Trophoblast cell (in vitro differentiated cells and primary cell): Measurements from ENCODE around the gene FBXO5.

Experiments used
- DNase-seq, 2 donors: peaks; one replicate each; pipeline ENCODE4 v3.0.0-alpha.2; 2016
- H2AFZ ChIP-seq: 2 replicates; pipeline ENCODE4 v1.6.1; 2013; ENCODE audit warnings: low read length, moderate library complexity, mild to moderate bottlenecking; ENCODE audit not compliant: insufficient read depth, poor library complexity
- H2AK5ac ChIP-seq: 2 replicates; pipeline ENCODE4 v1.6.1; 2013; ENCODE audit warnings: mild to moderate bottlenecking, low read length
- H2BK120ac ChIP-seq: 2 replicates; pipeline ENCODE4 v1.6.1; 2013; ENCODE audit warnings: low read length, mild to moderate bottlenecking, moderate library complexity; ENCODE audit not compliant: insufficient read depth, poor library complexity
- H2BK12ac ChIP-seq: 2 replicates; pipeline ENCODE4 v1.6.1; 2013; ENCODE audit warnings: mild to moderate bottlenecking, low read length, moderate library complexity
- H2BK5ac ChIP-seq: 2 replicates; pipeline ENCODE4 v1.6.1; 2013; ENCODE audit warnings: low read length, low read depth, moderate library complexity, mild to moderate bottlenecking; ENCODE audit not compliant: poor library complexity
- H3K14ac ChIP-seq: 2 replicates; pipeline ENCODE4 v1.6.1; 2013; ENCODE audit warnings: mild to moderate bottlenecking, low read length
- H3K18ac ChIP-seq: 2 replicates; pipeline ENCODE4 v1.6.1; 2013; ENCODE audit warnings: mild to moderate bottlenecking, low read length
- H3K23ac ChIP-seq: 2 replicates; pipeline ENCODE4 v1.6.1; 2013; ENCODE audit warnings: low read length
- H3K27ac ChIP-seq: 2 replicates; pipeline ENCODE4 v1.5.1; 2013; ENCODE audit warnings: low read depth, mild to moderate bottlenecking, inconsistent platforms, low read length, moderate library complexity
- H3K27me3 ChIP-seq: 2 replicates; pipeline ENCODE4 v1.6.1; 2013; ENCODE audit warnings: inconsistent platforms, mild to moderate bottlenecking, low read length, moderate library complexity; ENCODE audit not compliant: insufficient read depth
- H3K36me3 ChIP-seq, 2 experiments: 1 replicate in 1 of 2; 2 replicates in 1 of 2; pipeline ENCODE4 v1.6.1; 2013; ENCODE audit warnings: low read length in 2 of 2, mild to moderate bottlenecking in 2 of 2, moderate library complexity in 1 of 2; ENCODE audit not compliant: insufficient read depth in 2 of 2, control insufficient read depth in 1 of 2
- H3K4ac ChIP-seq: 2 replicates; pipeline ENCODE4 v1.6.1; 2013; ENCODE audit warnings: low read depth, mild to moderate bottlenecking, low read length, moderate library complexity
- H3K4me1 ChIP-seq, 2 experiments: 1 replicate in 1 of 2; 2 replicates in 1 of 2; pipeline ENCODE4 v1.6.1; 2013; ENCODE audit warnings: low read length in 2 of 2, mild to moderate bottlenecking in 2 of 2, moderate library complexity in 1 of 2; ENCODE audit not compliant: insufficient read depth in 2 of 2, control insufficient read depth in 1 of 2
- H3K4me2 ChIP-seq: 2 replicates; pipeline ENCODE4 v1.6.1; 2013; ENCODE audit warnings: inconsistent platforms, mild to moderate bottlenecking, low read length, moderate library complexity
- H3K4me3 ChIP-seq: 2 replicates; pipeline ENCODE4 v1.5.1; 2013; ENCODE audit warnings: mild to moderate bottlenecking, low read depth, low read length, inconsistent platforms
- H3K79me1 ChIP-seq: one replicate; pipeline ENCODE4 v1.6.1; 2013; ENCODE audit warnings: low read length
- H3K79me2 ChIP-seq: 2 replicates; pipeline ENCODE4 v1.6.1; 2013; ENCODE audit warnings: low read length, mild to moderate bottlenecking; ENCODE audit not compliant: control insufficient read depth, insufficient read depth, poor library complexity
- H3K9ac ChIP-seq: 2 replicates; pipeline ENCODE4 v1.6.1; 2013; ENCODE audit warnings: mild to moderate bottlenecking, low read length
- H3K9me3 ChIP-seq: 2 replicates; pipeline ENCODE4 v1.6.1; 2013; ENCODE audit warnings: low read depth, mild to moderate bottlenecking, control low read depth, inconsistent platforms, low read length; ENCODE audit not compliant: insufficient read depth
- H4K12ac ChIP-seq: 2 replicates; pipeline ENCODE4 v1.6.1; 2013; ENCODE audit warnings: low read depth, mild to moderate bottlenecking, low read length, moderate library complexity
- H4K8ac ChIP-seq: 2 replicates; pipeline ENCODE4 v1.6.1; 2013; ENCODE audit warnings: low read depth, mild to moderate bottlenecking, low read length, moderate library complexity
- H4K91ac ChIP-seq: one replicate; pipeline ENCODE4 v1.6.1; 2013; ENCODE audit warnings: low read depth, mild to moderate bottlenecking, low read length, moderate library complexity
- WGBS: extraction: QIAGEN DNeasy Blood & Tissue Kit; methylation state at CpG from one replicate; pipeline ENCODE4 v1.1.7; 2013; ENCODE audit warnings: missing lambda C conversion rate; ENCODE audit not compliant: insufficient read length, insufficient coverage; ENCODE audit errors: extremely low coverage; 5-methylcytosine and 5-hydroxymethylcytosine counted together

The FBXO5 gene

DNA sequence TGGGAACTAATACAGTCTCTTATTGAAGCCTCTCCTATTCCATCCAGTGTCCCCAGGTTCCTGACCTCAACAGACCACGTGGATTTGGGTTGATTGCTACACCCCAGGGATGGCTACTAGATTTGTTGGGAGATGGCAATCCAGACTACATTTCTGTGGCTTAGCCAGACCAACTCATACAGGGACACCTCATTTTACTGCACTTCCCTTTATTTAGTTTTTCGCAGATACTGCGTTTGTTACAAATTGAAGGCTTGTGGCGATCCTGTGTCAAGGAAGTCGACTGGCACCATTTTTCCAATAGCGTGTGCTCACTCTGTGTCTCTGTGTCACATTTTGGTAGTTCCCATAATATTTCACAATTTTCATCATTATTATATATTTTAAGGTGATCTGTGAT, 30.0 kb upstream of the FBXO5 start:
- H3K18ac ChIP-seq = no peak overlapping the region
- no peak overlapping the region for H4K91ac ChIP-seq
- H3K14ac ChIP-seq = no peak overlapping the region
- no peak overlapping the region for H4K8ac ChIP-seq
- no peaks in the 10 kb centered on the region for H3K27me3 ChIP-seq
- no peak overlapping the region for H3K4ac ChIP-seq
- no peak overlapping the region for H2BK12ac ChIP-seq
- no peaks in the 10 kb centered on the region for H3K9me3 ChIP-seq
- no peak overlapping the region for H3K23ac ChIP-seq
- no peak overlapping the region for H2AK5ac ChIP-seq
- no peak overlapping the region for H2BK5ac ChIP-seq
- H4K12ac ChIP-seq = no peak overlapping the region
- H3K9ac ChIP-seq = no peak overlapping the region
- no peaks in the 10 kb centered on the region for H3K79me2 ChIP-seq
- WGBS = no CpG with 5 or more reads among the region's 6 CpGs
- H3K27ac ChIP-seq = no peak overlapping the region
- H3K4me3 ChIP-seq = no peak overlapping the region
- H3K36me3 ChIP-seq = no peaks in the 10 kb centered on the region
- H3K4me1 ChIP-seq = peaks cover 0 to 6% of the 10 kb centered on the region in 2 experiments
- no peaks in the 10 kb centered on the region for H3K79me1 ChIP-seq
- H2BK120ac ChIP-seq = no peak overlapping the region
- no peak overlapping the region for H2AFZ ChIP-seq
- H3K4me2 ChIP-seq = no peak overlapping the region
- DNase-seq = no peak

DNA sequence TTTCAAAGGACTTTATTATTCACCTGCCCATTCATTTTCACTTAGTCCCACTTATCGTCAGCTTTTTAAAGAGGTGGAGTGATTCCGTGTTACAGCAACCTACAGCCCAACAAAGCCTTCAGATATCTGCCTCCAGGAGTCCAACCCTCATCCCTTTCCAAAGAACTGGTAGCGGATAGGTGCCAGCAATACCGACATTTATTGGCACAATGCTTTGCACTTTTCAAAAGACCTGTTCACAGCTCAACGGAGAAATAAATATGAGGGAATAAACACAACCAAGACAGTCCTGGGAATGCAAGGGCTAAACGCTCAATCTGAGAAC, 20.5 kb upstream of the FBXO5 start:
- no CpG with 5 or more reads among the region's 6 CpGs for WGBS
- peak overlapping the region; percentile 72 for H2BK5ac ChIP-seq

DNA sequence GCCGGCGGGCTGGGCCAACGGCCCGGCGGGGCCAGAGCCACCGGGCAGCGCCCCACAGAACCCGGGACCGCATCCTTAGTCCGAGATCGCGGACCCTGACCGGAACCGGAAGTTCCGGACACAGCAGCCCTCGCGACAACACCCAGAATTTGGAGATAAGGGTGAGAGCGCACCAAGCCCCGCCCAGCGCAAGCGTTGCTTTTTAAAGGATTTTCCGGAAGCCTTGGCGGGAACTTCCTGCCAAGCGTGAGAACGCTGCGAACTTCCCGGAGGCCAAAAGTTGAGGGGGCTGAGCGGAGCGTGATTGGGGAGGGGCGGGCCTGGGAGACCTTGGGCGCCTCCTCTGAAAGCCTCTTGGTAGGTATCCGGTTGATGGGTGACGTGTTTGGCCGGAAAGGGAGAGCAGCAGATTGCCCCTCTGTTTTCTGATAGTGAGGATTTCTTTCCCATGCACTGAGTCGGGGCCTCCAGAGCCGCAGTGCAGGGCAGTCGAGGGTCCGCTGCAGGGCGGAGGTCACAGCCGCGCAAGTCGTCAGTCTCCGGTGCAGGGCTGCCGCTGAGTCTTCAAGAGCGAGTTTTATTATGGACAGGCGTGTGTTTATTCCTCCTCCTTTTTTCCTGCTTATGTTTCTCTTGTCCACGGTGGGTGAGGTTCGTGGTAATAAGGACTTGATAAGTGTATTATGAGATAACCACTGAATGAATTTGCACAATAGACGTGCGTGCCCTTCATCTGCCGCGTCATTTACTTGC, 19.9 kb upstream of the FBXO5 start, which contains the start of gene MTRF1L:
Gene MTRF1L (minus strand): TSS at position 97 of the 753 bp plus-strand sequence. CDS start 24 bp downstream, at position 73.
- Histone ChIP-seq H3K4me1 (peaks cover 0 to 2% of the 10 kb centered on the region in 2 experiments), H3K14ac (peak within 1 kb of the TSS; percentile 77), H2BK120ac (peak within 1 kb of the TSS; percentile 68), H2AK5ac (no peak within 1 kb of the TSS), H3K79me1 (peaks cover 5% of the 10 kb centered on the region), H3K9me3 (no peaks in the 10 kb centered on the region), H2AFZ (peak within 1 kb of the TSS; percentile 94), H3K4me2 (peak within 1 kb of the TSS; percentile 99), H3K27ac (peak within 1 kb of the TSS; percentile 35), H3K4me3 (peak within 1 kb of the TSS; percentile 92), H3K9ac (peak within 1 kb of the TSS; percentile 94), H2BK5ac (peak within 1 kb of the TSS; percentile 72), H4K12ac (peak within 1 kb of the TSS; percentile 89), H3K27me3 (no peaks in the 10 kb centered on the region), H2BK12ac (no peak within 1 kb of the TSS), H3K36me3 (no peaks in the 10 kb centered on the region), H3K18ac (peak within 1 kb of the TSS; percentile 82), H3K23ac (no peak within 1 kb of the TSS), H3K4ac (peak within 1 kb of the TSS; percentile 78), H4K8ac (peak within 1 kb of the TSS; percentile 94), H3K79me2 (peaks cover 8% of the 10 kb centered on the region), H4K91ac (peak within 1 kb of the TSS; percentile 55)
- DNase-seq = peak; percentile 96 to 98
- no CpG with 5 or more reads among the region's 52 CpGs for whole genome bisulfite sequencing

More for the DNA sequence above, 20.5 kb upstream of the FBXO5 start:
- peak overlapping the region; percentile 55 for H4K91ac ChIP-seq
- H4K12ac ChIP-seq = peak overlapping the region; percentile 67
- no peak overlapping the region for H3K23ac ChIP-seq
- H3K4me1 ChIP-seq = peaks cover 0 to 2% of the 10 kb centered on the region in 2 experiments
- H3K14ac ChIP-seq = peak overlapping the region; percentile 77
- H3K9me3 ChIP-seq = no peaks in the 10 kb centered on the region
- H3K79me2 ChIP-seq = peaks cover 8% of the 10 kb centered on the region
- peak overlapping the region; percentile 84 for H3K4me3 ChIP-seq
- H2AFZ ChIP-seq = peak overlapping the region; percentile 94
- H2BK12ac ChIP-seq = no peak overlapping the region
- no peak overlapping the region for H3K4ac ChIP-seq
- H3K9ac ChIP-seq = peak overlapping the region; percentile 52
- peak in 1 of 2 donors; percentile 28 for DNase-seq
- H3K4me2 ChIP-seq = peak overlapping the region; percentile 99
- no peaks in the 10 kb centered on the region for H3K27me3 ChIP-seq
- no peak overlapping the region for H2AK5ac ChIP-seq
- no peak overlapping the region for H3K18ac ChIP-seq
- no peaks in the 10 kb centered on the region for H3K36me3 ChIP-seq
- H3K79me1 ChIP-seq = peaks cover 5% of the 10 kb centered on the region
- H4K8ac ChIP-seq = peak overlapping the region; percentile 94
- no peak overlapping the region for H2BK120ac ChIP-seq
- peak overlapping the region; percentile 35 for H3K27ac ChIP-seq

GRCh38 chr6:153001767-153002612, 19.1 kb upstream of the FBXO5 start:
- H3K9me3 ChIP-seq = no peaks in the 10 kb centered on the region
- H3K79me1 ChIP-seq = peaks cover 5% of the 10 kb centered on the region
- peaks cover 0 to 5% of the 10 kb centered on the region in 2 experiments for H3K36me3 ChIP-seq
- H4K8ac ChIP-seq = peak overlapping the region; percentile 71
- H3K4me3 ChIP-seq = peak overlapping the region; percentile 92
- H3K23ac ChIP-seq = no peak overlapping the region
- H3K79me2 ChIP-seq = peaks cover 8% of the 10 kb centered on the region
- H2BK5ac ChIP-seq = no peak overlapping the region
- H3K18ac ChIP-seq = no peak overlapping the region
- no peak overlapping the region for H2BK12ac ChIP-seq
- peak overlapping the region; percentile 26 for H4K91ac ChIP-seq
- no peaks in the 10 kb centered on the region for H3K27me3 ChIP-seq
- peak overlapping the region; percentile 94 for H3K9ac ChIP-seq
- H2AFZ ChIP-seq = peak overlapping the region; percentile 8
- peaks cover 0 to 2% of the 10 kb centered on the region in 2 experiments for H3K4me1 ChIP-seq
- H4K12ac ChIP-seq = peak overlapping the region; percentile 80
- WGBS = no CpG with 5 or more reads among the region's 31 CpGs
- H3K27ac ChIP-seq = no peak overlapping the region
- peak in 1 of 2 donors; percentile 13 for DNase-seq
- H2AK5ac ChIP-seq = no peak overlapping the region
- peak overlapping the region; percentile 11 for H3K14ac ChIP-seq
- peak overlapping the region; percentile 72 for H3K4ac ChIP-seq
- H3K4me2 ChIP-seq = peak overlapping the region; percentile 95
- H2BK120ac ChIP-seq = no peak overlapping the region
